HCT116 (cell line): ENCODE measurements around the gene MAN2B2. TPM values are rescaled to one million over a fixed set of nuclear protein-coding genes. Genes with fewer than 3 reads are reported as not detected.

Experiments
- ATAC-seq: fragments of 200-7000 bp; cut with Tn5 transposase; 2 replicates; pipeline ENCODE4 v1.9.1; 2020; ENCODE audit warnings: mild to moderate bottlenecking, moderate library complexity
- BruUV-seq: library from RNA; stranded (reverse); fragments of 400-500 nt; replicated peaks from 2 replicates; lab custom pipeline; 2021; lab: Mats Ljungman, UMichigan
- CTCF ChIA-PET: fragments of 300-600 bp; sonication (Branson Sonifier 250); formaldehyde crosslinking; loops from one replicate; lab custom pipeline; 2021; ENCODE audit warnings: antibody characterized with exemption; lab: Charles Lee
- POLR2A ChIA-PET: fragments of 300-600, 350-600 bp; sonication (Branson Sonifier 250); formaldehyde crosslinking; loops from one replicate; lab custom pipeline; 2021; ENCODE audit warnings: antibody characterized with exemption; lab: Charles Lee
- RAD21 ChIA-PET, 2 experiments: fragments of 300-600 bp; sonication (Branson Sonifier 250); formaldehyde crosslinking; loops; one replicate each; lab custom pipeline; 2023; ENCODE audit warnings: low total read pairs in 2 of 2; ENCODE audit not compliant: uncharacterized antibody in 2 of 2, unreplicated experiment in 2 of 2, low non-redundant PET in 1 of 2; lab: Charles Lee
- DNase-seq: peaks from one replicate; pipeline ENCODE4 v3.0.0-alpha.2; 2010; ENCODE audit warnings: low read depth, low spot score
- H2AFZ ChIP-seq: fragments of 200-600 bp; shearing (Covaris generic), sonication (generic); 2 replicates; pipeline ENCODE4 v1.6.1; 2017; ENCODE audit warnings: low read depth, mixed run types, mixed read lengths, antibody characterized with exemption, low read length; ENCODE audit not compliant: poor library complexity, severe bottlenecking
- H3K27ac ChIP-seq: 2 replicates; pipeline ENCODE4 v1.5.1; 2012; ENCODE audit warnings: low read depth, low read length
- H3K27me3 ChIP-seq: fragments of 200-600 bp; sonication (generic); 2 replicates; pipeline ENCODE4 v1.6.1; 2016; ENCODE audit warnings: mixed run types, low read length, mixed read lengths; ENCODE audit not compliant: insufficient read depth
- H3K36me3 ChIP-seq, 2 experiments: fragments of 200-500 bp in 1 of 2; fragments of 200-600 bp in 1 of 2; sonication (Bioruptor generic) in 1 of 2; sonication (generic) in 1 of 2; 2 replicates each; pipeline versions ENCODE4 v1.5.1 to v1.6.1; 2014 to 2016; ENCODE audit warnings: low read length in 2 of 2, inconsistent platforms in 1 of 2, mixed read lengths in 1 of 2, mixed run types in 1 of 2; ENCODE audit not compliant: insufficient read depth in 2 of 2, control insufficient read depth in 1 of 2
- H3K4me1 ChIP-seq, 2 experiments: fragments of 200-600 bp in 1 of 2; sonication (generic) in 1 of 2; 2 replicates each; pipeline versions ENCODE4 v1.5.1 to v1.6.1; 2012 to 2017; ENCODE audit warnings: low read length in 2 of 2, inconsistent platforms in 1 of 2, mild to moderate bottlenecking in 1 of 2, mixed read lengths in 1 of 2, mixed run types in 1 of 2, moderate library complexity in 1 of 2; ENCODE audit not compliant: insufficient read depth in 2 of 2, control insufficient read depth in 1 of 2
- H3K4me2 ChIP-seq: fragments of 200-600 bp; sonication (generic); 2 replicates; pipeline ENCODE4 v1.6.1; 2017; ENCODE audit warnings: mixed run types, low read length, mixed read lengths
- H3K4me3 ChIP-seq, 2 experiments: fragments of 200-600 bp in 1 of 2; sonication (generic) in 1 of 2; replicated peaks in 1 of 2; 2 replicates each; pipeline ENCODE4 v1.5.1; 2011 to 2016; ENCODE audit warnings: low read length in 2 of 2, control low read depth in 1 of 2, low read depth in 1 of 2, mild to moderate bottlenecking in 1 of 2, mixed read lengths in 1 of 2, mixed run types in 1 of 2
- H3K79me2 ChIP-seq: fragments of 200-600 bp; sonication (generic); 2 replicates; pipeline ENCODE4 v1.6.1; 2017; ENCODE audit warnings: mild to moderate bottlenecking, mixed run types, low read length, moderate library complexity, mixed read lengths; ENCODE audit not compliant: insufficient read depth
- H3K9ac ChIP-seq: fragments of 200-600 bp; sonication (generic); 2 replicates; pipeline ENCODE4 v1.6.1; 2016; ENCODE audit warnings: low read length, mixed read lengths
- H3K9me2 ChIP-seq: fragments of 200-600 bp; sonication (generic), shearing (Covaris generic); 2 replicates; pipeline ENCODE4 v1.6.1; 2017; ENCODE audit warnings: mixed run types, mild to moderate bottlenecking, moderate library complexity; ENCODE audit not compliant: insufficient read depth
- H3K9me3 ChIP-seq, 2 experiments: fragments of 200-500 bp in 1 of 2; fragments of 200-600 bp in 1 of 2; sonication (Bioruptor generic) in 1 of 2; sonication (generic) in 1 of 2; 2 replicates each; pipeline ENCODE4 v1.6.1; 2014 to 2017; ENCODE audit warnings: low read length in 2 of 2, mixed read lengths in 2 of 2, inconsistent platforms in 1 of 2, low read depth in 1 of 2, mild to moderate bottlenecking in 1 of 2, mixed run types in 1 of 2, moderate library complexity in 1 of 2; ENCODE audit not compliant: control insufficient read depth in 1 of 2, insufficient read depth in 1 of 2
- H4K20me1 ChIP-seq: fragments of 200-600 bp; sonication (generic), shearing (Covaris generic); 2 replicates; pipeline ENCODE4 v1.6.1; 2017; ENCODE audit warnings: mixed run types, mild to moderate bottlenecking, moderate library complexity; ENCODE audit not compliant: insufficient read depth
- CBX3 ChIP-seq: IDR thresholded peaks from 2 replicates; pipeline ENCODE4 v1.6.1; 2012; ENCODE audit warnings: low read depth
- CTCF ChIP-seq, 3 experiments: fragments of 200-600 bp in 1 of 3; sonication (generic) in 1 of 3; IDR thresholded peaks in 2 of 3; conservative IDR thresholded peaks in 1 of 3; 2 replicates each; pipeline ENCODE4 v1.5.1; 2012 to 2017; ENCODE audit warnings: low read depth in 2 of 3, low read length in 2 of 3, antibody characterized with exemption in 1 of 3, borderline replicate concordance in 1 of 3, control low read depth in 1 of 3, mild to moderate bottlenecking in 1 of 3, mixed read lengths in 1 of 3, mixed run types in 1 of 3, moderate library complexity in 1 of 3; ENCODE audit not compliant: insufficient read depth in 1 of 3
- ELF1 ChIP-seq: IDR thresholded peaks from 2 replicates; pipeline ENCODE4 v1.6.1; 2012; ENCODE audit warnings: low read depth, borderline replicate concordance
- FOSL1 ChIP-seq: IDR thresholded peaks from 2 replicates; pipeline ENCODE4 v1.6.1; 2012; ENCODE audit warnings: low read depth
- MAX ChIP-seq: IDR thresholded peaks from 2 replicates; pipeline ENCODE4 v1.6.1; 2012
- POLR2A ChIP-seq: IDR thresholded peaks from 2 replicates; pipeline ENCODE4 v1.7.0; 2011; ENCODE audit warnings: borderline replicate concordance; ENCODE audit not compliant: insufficient read depth, insufficient read length; ENCODE audit errors: extremely low read depth
- RAD21 ChIP-seq: IDR thresholded peaks from 2 replicates; pipeline ENCODE4 v1.6.1; 2012; ENCODE audit warnings: low read depth, mild to moderate bottlenecking
- REST ChIP-seq: IDR thresholded peaks from 2 replicates; pipeline ENCODE4 v1.6.1; 2012; ENCODE audit warnings: low read depth
- YY1 ChIP-seq: IDR thresholded peaks from 2 replicates; pipeline ENCODE4 v1.6.1; 2011; ENCODE audit warnings: low read length, low read depth, moderate library complexity, mild to moderate bottlenecking; ENCODE audit not compliant: insufficient replicate concordance; ENCODE audit errors: extremely low read depth
- ZBTB33 ChIP-seq: IDR thresholded peaks from 2 replicates; pipeline ENCODE4 v1.6.1; 2011; ENCODE audit warnings: mild to moderate bottlenecking, low read length, moderate library complexity; ENCODE audit not compliant: insufficient replicate concordance; ENCODE audit errors: extremely low read depth
- intact Hi-C: fragments of 100-400 bp; cut with micrococcal nuclease; formaldehyde crosslinking; loops from 2 replicates; pipeline ENCODE4 v1.10.0; 2022
- total RNA-seq: library from RNA; stranded (reverse); gene quantifications from one replicate; pipeline ENCODE4 v1.2.1, GENCODE V29; 2021; ENCODE audit not compliant: unreplicated experiment

Gene MAN2B2
- total RNA-seq, 1 experiment from 2014 or later, result 18.0 TPM

DNA sequence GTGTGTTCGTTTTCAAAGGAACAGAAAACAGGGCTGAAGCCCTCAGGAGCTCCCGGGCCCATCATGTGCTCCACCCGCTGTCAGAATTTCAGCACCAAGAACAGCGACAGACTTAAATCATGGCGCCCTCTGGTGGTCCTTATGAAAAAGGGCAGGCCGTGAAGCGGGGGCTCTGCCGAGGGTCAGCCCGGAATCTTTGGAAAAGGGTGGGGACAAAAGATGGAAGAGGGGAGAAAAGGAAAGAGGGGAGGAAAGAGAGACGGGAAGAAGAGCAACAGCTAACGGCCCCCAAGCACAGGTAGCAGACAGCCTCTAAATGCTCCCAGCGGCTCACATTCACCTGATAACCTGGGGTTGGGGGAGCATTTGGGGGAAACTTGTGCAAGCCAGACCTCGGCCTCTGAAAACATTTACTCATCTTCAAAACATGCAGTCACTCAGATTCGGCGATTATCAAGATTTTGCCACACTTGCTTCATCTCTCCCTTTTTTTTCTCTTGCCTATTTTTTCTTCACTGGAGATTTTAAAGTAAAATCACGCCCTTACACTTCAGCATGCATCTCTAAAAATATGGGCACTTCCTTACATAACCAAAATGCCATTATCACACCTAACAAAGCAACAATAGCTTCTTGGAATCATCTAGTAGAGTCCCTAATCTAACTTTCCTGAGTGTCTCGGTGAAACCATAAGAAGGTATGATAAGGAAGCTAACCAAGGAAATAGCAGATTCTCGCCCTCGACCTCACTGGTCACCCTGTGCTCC is 28.1 kb upstream of the MAN2B2 start:
- intact Hi-C loops, result loop anchor here (1.0 to 10.0 kb wide), 4 partner anchors 75 to 297 kb away; partner anchors contain the start of gene PPP2R2C
- no peak overlapping the region for H3K27ac ChIP-seq
- no peak overlapping the region for H3K4me3 ChIP-seq
- H3K27me3 ChIP-seq, result peaks cover 28% of the 10 kb centered on the region
- DNase-seq, result peak; percentile 57
- BruUV-seq, result no TSS peak
- no peaks in the 10 kb centered on the region for H3K9me2 ChIP-seq
- ATAC-seq, result peak; percentile 82
- no peak overlapping the region for H3K9ac ChIP-seq
- TF ChIP-seq ZBTB33 (no peak), YY1 (peak; percentile 40), MAX (peak; percentile 47; the same call in 1 of the 2 replicates), CBX3 (peak; percentile 61; the same call in 1 of the 2 replicates), FOSL1 (no peak), ELF1 (no peak), CTCF (IDR thresholded peaks at IDR 0.05 in 2 of 3, conservative IDR thresholded peaks at IDR 0.05 in 1 of 3; ENCODE audit: borderline replicate concordance in 1 of 3, insufficient read depth in 1 of 3, low read depth in 2 of 3, low read length in 2 of 3) (peak; percentile 87 to 97 (median 94)), RAD21 (peak; percentile 80), POLR2A (no peak), REST (peak; percentile 96)
- ChIA-PET RAD21 (no interaction called here), POLR2A (no interaction called here), CTCF (interaction anchor here (0.8 to 2.9 kb wide), 7 partner anchors 25 to 536 kb away, joined by 3 to 26 read pairs (median 7); partner anchors contain the start of gene MAN2B2)
- no peaks in the 10 kb centered on the region for H3K36me3 ChIP-seq
- H3K4me1 ChIP-seq, result peaks cover 0 to 3% of the 10 kb centered on the region in 2 experiments; a peak in 1 of 4 replicates
- no peak overlapping the region for H3K4me2 ChIP-seq
- H2AFZ ChIP-seq, result no peak overlapping the region
- no peaks in the 10 kb centered on the region for H4K20me1 ChIP-seq
- H3K9me3 ChIP-seq, result no peaks in the 10 kb centered on the region
- H3K79me2 ChIP-seq, result no peaks in the 10 kb centered on the region
